ENCODE results near the gene MAMSTR.
A peak's percentile ranks its signal among the peaks of the same experiment; 100 is the strongest.

- TF ChIP-seq, protein P1, sequence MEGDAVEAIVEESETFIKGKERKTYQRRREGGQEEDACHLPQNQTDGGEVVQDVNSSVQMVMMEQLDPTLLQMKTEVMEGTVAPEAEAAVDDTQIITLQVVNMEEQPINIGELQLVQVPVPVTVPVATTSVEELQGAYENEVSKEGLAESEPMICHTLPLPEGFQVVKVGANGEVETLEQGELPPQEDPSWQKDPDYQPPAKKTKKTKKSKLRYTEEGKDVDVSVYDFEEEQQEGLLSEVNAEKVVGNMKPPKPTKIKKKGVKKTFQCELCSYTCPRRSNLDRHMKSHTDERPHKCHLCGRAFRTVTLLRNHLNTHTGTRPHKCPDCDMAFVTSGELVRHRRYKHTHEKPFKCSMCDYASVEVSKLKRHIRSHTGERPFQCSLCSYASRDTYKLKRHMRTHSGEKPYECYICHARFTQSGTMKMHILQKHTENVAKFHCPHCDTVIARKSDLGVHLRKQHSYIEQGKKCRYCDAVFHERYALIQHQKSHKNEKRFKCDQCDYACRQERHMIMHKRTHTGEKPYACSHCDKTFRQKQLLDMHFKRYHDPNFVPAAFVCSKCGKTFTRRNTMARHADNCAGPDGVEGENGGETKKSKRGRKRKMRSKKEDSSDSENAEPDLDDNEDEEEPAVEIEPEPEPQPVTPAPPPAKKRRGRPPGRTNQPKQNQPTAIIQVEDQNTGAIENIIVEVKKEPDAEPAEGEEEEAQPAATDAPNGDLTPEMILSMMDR (tag by site-specific recombination; IDR thresholded peaks at IDR 0.05) = no peak
- TF ChIP-seq, protein P2, sequence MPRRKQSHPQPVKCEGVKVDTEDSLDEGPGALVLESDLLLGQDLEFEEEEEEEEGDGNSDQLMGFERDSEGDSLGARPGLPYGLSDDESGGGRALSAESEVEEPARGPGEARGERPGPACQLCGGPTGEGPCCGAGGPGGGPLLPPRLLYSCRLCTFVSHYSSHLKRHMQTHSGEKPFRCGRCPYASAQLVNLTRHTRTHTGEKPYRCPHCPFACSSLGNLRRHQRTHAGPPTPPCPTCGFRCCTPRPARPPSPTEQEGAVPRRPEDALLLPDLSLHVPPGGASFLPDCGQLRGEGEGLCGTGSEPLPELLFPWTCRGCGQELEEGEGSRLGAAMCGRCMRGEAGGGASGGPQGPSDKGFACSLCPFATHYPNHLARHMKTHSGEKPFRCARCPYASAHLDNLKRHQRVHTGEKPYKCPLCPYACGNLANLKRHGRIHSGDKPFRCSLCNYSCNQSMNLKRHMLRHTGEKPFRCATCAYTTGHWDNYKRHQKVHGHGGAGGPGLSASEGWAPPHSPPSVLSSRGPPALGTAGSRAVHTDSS (tag by site-specific recombination; IDR thresholded peaks at IDR 0.05) = 0 out of 2 replicates have a peak, but pooled peaks have one; percentile 17
- peak; percentile 73 for TF ChIP-seq KLF8 (tag by site-specific recombination; IDR thresholded peaks at IDR 0.05)
- TF ChIP-seq MEIS1 (CRISPR knock-in tag; IDR thresholded peaks at IDR 0.05; ENCODE audit: borderline replicate concordance) = peak; percentile 35; the same call in 1 of the 2 replicates
- TF ChIP-seq BCL11A (tag by site-specific recombination; IDR thresholded peaks at IDR 0.05; ENCODE audit: low read depth) = 0 out of 2 replicates have a peak, but pooled peaks have one; percentile 26
- TF ChIP-seq ZNF175 (tag by site-specific recombination; IDR thresholded peaks at IDR 0.05) = no peak
- TF ChIP-seq, protein P3, sequence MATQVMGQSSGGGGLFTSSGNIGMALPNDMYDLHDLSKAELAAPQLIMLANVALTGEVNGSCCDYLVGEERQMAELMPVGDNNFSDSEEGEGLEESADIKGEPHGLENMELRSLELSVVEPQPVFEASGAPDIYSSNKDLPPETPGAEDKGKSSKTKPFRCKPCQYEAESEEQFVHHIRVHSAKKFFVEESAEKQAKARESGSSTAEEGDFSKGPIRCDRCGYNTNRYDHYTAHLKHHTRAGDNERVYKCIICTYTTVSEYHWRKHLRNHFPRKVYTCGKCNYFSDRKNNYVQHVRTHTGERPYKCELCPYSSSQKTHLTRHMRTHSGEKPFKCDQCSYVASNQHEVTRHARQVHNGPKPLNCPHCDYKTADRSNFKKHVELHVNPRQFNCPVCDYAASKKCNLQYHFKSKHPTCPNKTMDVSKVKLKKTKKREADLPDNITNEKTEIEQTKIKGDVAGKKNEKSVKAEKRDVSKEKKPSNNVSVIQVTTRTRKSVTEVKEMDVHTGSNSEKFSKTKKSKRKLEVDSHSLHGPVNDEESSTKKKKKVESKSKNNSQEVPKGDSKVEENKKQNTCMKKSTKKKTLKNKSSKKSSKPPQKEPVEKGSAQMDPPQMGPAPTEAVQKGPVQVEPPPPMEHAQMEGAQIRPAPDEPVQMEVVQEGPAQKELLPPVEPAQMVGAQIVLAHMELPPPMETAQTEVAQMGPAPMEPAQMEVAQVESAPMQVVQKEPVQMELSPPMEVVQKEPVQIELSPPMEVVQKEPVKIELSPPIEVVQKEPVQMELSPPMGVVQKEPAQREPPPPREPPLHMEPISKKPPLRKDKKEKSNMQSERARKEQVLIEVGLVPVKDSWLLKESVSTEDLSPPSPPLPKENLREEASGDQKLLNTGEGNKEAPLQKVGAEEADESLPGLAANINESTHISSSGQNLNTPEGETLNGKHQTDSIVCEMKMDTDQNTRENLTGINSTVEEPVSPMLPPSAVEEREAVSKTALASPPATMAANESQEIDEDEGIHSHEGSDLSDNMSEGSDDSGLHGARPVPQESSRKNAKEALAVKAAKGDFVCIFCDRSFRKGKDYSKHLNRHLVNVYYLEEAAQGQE (tag by site-specific recombination; IDR thresholded peaks at IDR 0.05) = no peak
- TF ChIP-seq ZNF580 (tag by site-specific recombination; IDR thresholded peaks at IDR 0.05) = no peak
- TF ChIP-seq, protein P4, sequence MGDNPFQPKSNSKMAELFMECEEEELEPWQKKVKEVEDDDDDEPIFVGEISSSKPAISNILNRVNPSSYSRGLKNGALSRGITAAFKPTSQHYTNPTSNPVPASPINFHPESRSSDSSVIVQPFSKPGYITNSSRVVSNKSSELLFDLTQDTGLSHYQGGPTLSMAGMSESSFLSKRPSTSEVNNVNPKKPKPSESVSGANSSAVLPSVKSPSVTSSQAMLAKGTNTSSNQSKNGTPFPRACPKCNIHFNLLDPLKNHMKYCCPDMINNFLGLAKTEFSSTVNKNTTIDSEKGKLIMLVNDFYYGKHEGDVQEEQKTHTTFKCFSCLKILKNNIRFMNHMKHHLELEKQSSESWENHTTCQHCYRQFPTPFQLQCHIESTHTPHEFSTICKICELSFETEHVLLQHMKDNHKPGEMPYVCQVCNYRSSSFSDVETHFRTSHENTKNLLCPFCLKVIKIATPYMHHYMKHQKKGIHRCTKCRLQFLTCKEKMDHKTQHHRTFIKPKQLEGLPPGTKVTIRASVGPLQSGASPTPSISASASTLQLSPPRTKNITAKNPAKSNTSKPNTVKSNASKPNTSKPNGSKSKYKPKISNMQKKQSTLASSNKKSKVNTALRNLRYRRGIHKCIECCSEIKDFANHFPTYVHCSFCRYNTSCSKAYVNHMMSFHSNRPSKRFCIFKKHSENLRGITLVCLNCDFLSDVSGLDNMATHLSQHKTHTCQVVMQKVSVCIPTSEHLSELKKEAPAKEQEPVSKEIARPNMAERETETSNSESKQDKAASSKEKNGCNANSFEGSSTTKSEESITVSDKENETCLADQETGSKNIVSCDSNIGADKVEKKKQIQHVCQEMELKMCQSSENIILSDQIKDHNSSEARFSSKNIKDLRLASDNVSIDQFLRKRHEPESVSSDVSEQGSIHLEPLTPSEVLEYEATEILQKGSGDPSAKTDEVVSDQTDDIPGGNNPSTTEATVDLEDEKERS (tag by site-specific recombination; IDR thresholded peaks at IDR 0.05) = no peak
- peak; percentile 93 for TF ChIP-seq SP3 (tag by site-specific recombination; IDR thresholded peaks at IDR 0.05)
- TF ChIP-seq ZNF112 (tag by site-specific recombination; IDR thresholded peaks at IDR 0.05) = no peak
- TF ChIP-seq ZNF670 (tag by site-specific recombination; IDR thresholded peaks at IDR 0.05; ENCODE audit: low read depth) = no peak
- TF ChIP-seq ZNF10 (tag by site-specific recombination; IDR thresholded peaks at IDR 0.05) = no peak
- no peak for TF ChIP-seq ZNF416 (tag by site-specific recombination; IDR thresholded peaks at IDR 0.05)
Measured at GRCh38 chr19:48738557-48739403, 19.3 kb upstream of the MAMSTR start.
